ENCODE results near the gene TP53I3.

The TP53I3 gene

DNA sequence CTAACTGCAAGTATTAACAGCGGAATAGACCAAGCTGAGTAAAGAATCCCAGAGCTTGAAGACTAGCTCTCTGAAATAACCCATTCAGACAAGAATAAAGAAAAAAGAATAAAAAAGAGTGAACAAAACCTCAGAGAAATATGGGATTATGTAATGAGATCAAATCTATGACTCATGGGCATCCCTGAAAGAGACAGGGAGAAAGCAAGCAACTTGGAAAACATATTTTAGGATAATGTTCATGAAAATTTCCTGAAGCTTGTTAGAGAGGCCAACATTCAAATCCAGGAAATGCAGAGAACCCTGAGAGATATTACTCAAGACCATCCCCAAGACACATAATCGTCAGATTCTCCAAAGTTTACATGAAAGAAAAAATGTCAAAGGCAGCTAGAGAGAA is 21.2 kb upstream of the TP53I3 start:
- ATAC-seq: no peak
- no peak for TF ChIP-seq ESRRG (CRISPR knock-in tag; IDR thresholded peaks at IDR 0.05)
- TF ChIP-seq ZNF565 (CRISPR knock-in tag; conservative IDR thresholded peaks at IDR 0.05; ENCODE audit: low read depth): no peak
- TF ChIP-seq, protein P1, sequence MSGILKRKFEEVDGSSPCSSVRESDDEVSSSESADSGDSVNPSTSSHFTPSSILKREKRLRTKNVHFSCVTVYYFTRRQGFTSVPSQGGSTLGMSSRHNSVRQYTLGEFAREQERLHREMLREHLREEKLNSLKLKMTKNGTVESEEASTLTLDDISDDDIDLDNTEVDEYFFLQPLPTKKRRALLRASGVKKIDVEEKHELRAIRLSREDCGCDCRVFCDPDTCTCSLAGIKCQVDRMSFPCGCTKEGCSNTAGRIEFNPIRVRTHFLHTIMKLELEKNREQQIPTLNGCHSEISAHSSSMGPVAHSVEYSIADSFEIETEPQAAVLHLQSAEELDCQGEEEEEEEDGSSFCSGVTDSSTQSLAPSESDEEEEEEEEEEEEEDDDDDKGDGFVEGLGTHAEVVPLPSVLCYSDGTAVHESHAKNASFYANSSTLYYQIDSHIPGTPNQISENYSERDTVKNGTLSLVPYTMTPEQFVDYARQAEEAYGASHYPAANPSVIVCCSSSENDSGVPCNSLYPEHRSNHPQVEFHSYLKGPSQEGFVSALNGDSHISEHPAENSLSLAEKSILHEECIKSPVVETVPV (CRISPR knock-in tag; IDR thresholded peaks at IDR 0.05): no peak
- no peak for TF ChIP-seq RARB (CRISPR knock-in tag; IDR thresholded peaks at IDR 0.05)
- no peak for TF ChIP-seq CSDC2 (CRISPR knock-in tag; IDR thresholded peaks at IDR 0.05)
- TF ChIP-seq, protein P2, sequence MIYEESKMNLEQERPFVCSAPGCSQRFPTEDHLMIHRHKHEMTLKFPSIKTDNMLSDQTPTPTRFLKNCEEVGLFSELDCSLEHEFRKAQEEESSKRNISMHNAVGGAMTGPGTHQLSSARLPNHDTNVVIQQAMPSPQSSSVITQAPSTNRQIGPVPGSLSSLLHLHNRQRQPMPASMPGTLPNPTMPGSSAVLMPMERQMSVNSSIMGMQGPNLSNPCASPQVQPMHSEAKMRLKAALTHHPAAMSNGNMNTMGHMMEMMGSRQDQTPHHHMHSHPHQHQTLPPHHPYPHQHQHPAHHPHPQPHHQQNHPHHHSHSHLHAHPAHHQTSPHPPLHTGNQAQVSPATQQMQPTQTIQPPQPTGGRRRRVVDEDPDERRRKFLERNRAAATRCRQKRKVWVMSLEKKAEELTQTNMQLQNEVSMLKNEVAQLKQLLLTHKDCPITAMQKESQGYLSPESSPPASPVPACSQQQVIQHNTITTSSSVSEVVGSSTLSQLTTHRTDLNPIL (CRISPR knock-in tag; IDR thresholded peaks at IDR 0.05; ENCODE audit: low read depth): no peak
- TF ChIP-seq, protein P3, sequence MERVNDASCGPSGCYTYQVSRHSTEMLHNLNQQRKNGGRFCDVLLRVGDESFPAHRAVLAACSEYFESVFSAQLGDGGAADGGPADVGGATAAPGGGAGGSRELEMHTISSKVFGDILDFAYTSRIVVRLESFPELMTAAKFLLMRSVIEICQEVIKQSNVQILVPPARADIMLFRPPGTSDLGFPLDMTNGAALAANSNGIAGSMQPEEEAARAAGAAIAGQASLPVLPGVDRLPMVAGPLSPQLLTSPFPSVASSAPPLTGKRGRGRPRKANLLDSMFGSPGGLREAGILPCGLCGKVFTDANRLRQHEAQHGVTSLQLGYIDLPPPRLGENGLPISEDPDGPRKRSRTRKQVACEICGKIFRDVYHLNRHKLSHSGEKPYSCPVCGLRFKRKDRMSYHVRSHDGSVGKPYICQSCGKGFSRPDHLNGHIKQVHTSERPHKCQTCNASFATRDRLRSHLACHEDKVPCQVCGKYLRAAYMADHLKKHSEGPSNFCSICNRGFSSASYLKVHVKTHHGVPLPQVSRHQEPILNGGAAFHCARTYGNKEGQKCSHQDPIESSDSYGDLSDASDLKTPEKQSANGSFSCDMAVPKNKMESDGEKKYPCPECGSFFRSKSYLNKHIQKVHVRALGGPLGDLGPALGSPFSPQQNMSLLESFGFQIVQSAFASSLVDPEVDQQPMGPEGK (CRISPR knock-in tag; IDR thresholded peaks at IDR 0.05; ENCODE audit: borderline replicate concordance): no peak
- TF ChIP-seq ZNF70 (CRISPR knock-in tag; IDR thresholded peaks at IDR 0.05): no peak
- TF ChIP-seq, protein P4, sequence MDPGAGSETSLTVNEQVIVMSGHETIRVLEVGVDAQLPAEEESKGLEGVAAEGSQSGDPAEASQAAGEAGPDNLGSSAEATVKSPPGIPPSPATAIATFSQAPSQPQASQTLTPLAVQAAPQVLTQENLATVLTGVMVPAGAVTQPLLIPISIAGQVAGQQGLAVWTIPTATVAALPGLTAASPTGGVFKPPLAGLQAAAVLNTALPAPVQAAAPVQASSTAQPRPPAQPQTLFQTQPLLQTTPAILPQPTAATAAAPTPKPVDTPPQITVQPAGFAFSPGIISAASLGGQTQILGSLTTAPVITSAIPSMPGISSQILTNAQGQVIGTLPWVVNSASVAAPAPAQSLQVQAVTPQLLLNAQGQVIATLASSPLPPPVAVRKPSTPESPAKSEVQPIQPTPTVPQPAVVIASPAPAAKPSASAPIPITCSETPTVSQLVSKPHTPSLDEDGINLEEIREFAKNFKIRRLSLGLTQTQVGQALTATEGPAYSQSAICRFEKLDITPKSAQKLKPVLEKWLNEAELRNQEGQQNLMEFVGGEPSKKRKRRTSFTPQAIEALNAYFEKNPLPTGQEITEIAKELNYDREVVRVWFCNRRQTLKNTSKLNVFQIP (CRISPR knock-in tag; IDR thresholded peaks at IDR 0.05; ENCODE audit: borderline replicate concordance, low read depth): no peak
- no peak for TF ChIP-seq TCF4 (CRISPR knock-in tag; IDR thresholded peaks at IDR 0.05; ENCODE audit: borderline replicate concordance)
- no peak for TF ChIP-seq OSR1 (CRISPR knock-in tag; IDR thresholded peaks at IDR 0.05)
- TF ChIP-seq ISL1 (CRISPR knock-in tag; IDR thresholded peaks at IDR 0.05): no peak
- no peak for TF ChIP-seq PPARA (CRISPR knock-in tag; IDR thresholded peaks at IDR 0.05; ENCODE audit: borderline replicate concordance)
- no peak for TF ChIP-seq GLIS3 (CRISPR knock-in tag; IDR thresholded peaks at IDR 0.05)
- TF ChIP-seq, protein P5, sequence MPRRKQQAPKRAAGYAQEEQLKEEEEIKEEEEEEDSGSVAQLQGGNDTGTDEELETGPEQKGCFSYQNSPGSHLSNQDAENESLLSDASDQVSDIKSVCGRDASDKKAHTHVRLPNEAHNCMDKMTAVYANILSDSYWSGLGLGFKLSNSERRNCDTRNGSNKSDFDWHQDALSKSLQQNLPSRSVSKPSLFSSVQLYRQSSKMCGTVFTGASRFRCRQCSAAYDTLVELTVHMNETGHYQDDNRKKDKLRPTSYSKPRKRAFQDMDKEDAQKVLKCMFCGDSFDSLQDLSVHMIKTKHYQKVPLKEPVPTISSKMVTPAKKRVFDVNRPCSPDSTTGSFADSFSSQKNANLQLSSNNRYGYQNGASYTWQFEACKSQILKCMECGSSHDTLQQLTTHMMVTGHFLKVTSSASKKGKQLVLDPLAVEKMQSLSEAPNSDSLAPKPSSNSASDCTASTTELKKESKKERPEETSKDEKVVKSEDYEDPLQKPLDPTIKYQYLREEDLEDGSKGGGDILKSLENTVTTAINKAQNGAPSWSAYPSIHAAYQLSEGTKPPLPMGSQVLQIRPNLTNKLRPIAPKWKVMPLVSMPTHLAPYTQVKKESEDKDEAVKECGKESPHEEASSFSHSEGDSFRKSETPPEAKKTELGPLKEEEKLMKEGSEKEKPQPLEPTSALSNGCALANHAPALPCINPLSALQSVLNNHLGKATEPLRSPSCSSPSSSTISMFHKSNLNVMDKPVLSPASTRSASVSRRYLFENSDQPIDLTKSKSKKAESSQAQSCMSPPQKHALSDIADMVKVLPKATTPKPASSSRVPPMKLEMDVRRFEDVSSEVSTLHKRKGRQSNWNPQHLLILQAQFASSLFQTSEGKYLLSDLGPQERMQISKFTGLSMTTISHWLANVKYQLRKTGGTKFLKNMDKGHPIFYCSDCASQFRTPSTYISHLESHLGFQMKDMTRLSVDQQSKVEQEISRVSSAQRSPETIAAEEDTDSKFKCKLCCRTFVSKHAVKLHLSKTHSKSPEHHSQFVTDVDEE (CRISPR knock-in tag; IDR thresholded peaks at IDR 0.05): no peak
- no peak for TF ChIP-seq ZC3H10 (CRISPR knock-in tag; IDR thresholded peaks at IDR 0.05)
- TF ChIP-seq TOX (CRISPR knock-in tag; IDR thresholded peaks at IDR 0.05; ENCODE audit: borderline replicate concordance): no peak
- no peak for TF ChIP-seq BACH2 (CRISPR knock-in tag; IDR thresholded peaks at IDR 0.05; ENCODE audit: borderline replicate concordance)

DNA sequence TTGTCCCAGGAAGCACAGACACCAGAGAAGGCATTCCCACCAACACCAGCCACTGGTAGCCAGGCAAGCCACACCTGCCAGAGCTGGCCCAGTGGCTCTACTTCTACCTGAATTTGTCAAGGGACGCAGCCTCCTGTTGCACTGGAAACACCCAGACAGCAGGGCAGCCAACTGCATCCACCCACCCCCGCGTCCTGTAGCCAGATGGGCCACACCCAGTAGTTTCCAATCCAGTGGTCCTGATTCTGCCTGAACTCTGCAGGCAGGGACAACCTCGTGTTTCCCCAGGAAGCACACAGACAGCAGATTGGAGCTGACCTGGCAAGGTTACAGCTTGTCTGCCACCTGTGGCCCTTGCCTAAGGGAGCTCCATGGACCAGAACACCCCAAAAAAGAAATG is 20.3 kb upstream of the TP53I3 start:
- ATAC-seq: no peak
- no peak for TF ChIP-seq ISL1 (CRISPR knock-in tag; IDR thresholded peaks at IDR 0.05)
- TF ChIP-seq PPARA (CRISPR knock-in tag; IDR thresholded peaks at IDR 0.05; ENCODE audit: borderline replicate concordance): no peak
- no peak for TF ChIP-seq GLIS3 (CRISPR knock-in tag; IDR thresholded peaks at IDR 0.05)
- TF ChIP-seq, protein P5 (CRISPR knock-in tag; IDR thresholded peaks at IDR 0.05): no peak
- TF ChIP-seq OSR1 (CRISPR knock-in tag; IDR thresholded peaks at IDR 0.05): no peak
- no peak for TF ChIP-seq ARNTL (CRISPR knock-in tag; IDR thresholded peaks at IDR 0.05; ENCODE audit: borderline replicate concordance, low read depth)
- TF ChIP-seq TCF4 (CRISPR knock-in tag; IDR thresholded peaks at IDR 0.05; ENCODE audit: borderline replicate concordance): no peak
- no peak for TF ChIP-seq ZNF70 (CRISPR knock-in tag; IDR thresholded peaks at IDR 0.05)
- no peak for TF ChIP-seq CSDC2 (CRISPR knock-in tag; IDR thresholded peaks at IDR 0.05)
- no peak for TF ChIP-seq ESRRG (CRISPR knock-in tag; IDR thresholded peaks at IDR 0.05)
- no peak for TF ChIP-seq ZFP3 (CRISPR knock-in tag; IDR thresholded peaks at IDR 0.05)
- TF ChIP-seq, protein P3 (CRISPR knock-in tag; IDR thresholded peaks at IDR 0.05; ENCODE audit: borderline replicate concordance): no peak
- TF ChIP-seq ZNF565 (CRISPR knock-in tag; conservative IDR thresholded peaks at IDR 0.05; ENCODE audit: low read depth): no peak
